ENCODE measurements around the gene SSRP1. TPM values are rescaled to one million over a fixed set of nuclear protein-coding genes. Genes with fewer than 3 reads are reported as not detected.

Gene SSRP1
- total and polyA plus RNA-seq, 8 donors = 20.5 to 61.9 (median 42.7) TPM

DNA sequence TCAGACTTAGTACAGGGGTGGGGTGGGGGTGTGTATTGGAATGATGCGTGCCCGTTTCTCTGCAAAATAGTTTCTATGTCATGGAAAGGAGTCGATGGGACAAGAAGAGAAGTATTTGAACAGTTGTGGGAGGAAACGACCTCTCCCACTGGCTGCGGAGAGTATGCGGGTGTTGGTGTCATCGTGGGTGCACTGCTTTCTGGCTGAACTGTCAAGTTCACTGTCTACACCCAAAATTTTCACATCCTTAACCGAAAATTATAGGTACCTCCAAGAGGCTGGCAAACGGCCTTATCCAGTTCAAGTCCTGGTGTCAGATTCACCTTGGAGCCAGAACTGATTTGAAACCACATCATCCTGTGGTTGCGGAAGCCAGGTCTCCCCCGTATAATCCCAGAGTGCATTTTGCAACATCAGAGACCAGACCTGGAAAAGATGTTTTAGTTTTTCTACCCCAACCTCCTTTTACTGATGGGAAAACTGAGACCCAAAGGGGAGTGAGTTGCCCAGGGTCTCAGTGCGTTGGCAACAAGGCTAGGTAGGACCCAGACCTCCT, 497 bp upstream of the SSRP1 start:
- H3K27ac ChIP-seq = peak overlapping the region; percentile 65 to 82 (median 73)
- H3K36me3 ChIP-seq = peaks cover 0 to 18% (median 17%) of the 10 kb centered on the region in 3 donors
- H3K4me1 ChIP-seq = peaks cover 3 to 9% (median 4%) of the 10 kb centered on the region in 3 donors
- TF ChIP-seq, protein P1, sequence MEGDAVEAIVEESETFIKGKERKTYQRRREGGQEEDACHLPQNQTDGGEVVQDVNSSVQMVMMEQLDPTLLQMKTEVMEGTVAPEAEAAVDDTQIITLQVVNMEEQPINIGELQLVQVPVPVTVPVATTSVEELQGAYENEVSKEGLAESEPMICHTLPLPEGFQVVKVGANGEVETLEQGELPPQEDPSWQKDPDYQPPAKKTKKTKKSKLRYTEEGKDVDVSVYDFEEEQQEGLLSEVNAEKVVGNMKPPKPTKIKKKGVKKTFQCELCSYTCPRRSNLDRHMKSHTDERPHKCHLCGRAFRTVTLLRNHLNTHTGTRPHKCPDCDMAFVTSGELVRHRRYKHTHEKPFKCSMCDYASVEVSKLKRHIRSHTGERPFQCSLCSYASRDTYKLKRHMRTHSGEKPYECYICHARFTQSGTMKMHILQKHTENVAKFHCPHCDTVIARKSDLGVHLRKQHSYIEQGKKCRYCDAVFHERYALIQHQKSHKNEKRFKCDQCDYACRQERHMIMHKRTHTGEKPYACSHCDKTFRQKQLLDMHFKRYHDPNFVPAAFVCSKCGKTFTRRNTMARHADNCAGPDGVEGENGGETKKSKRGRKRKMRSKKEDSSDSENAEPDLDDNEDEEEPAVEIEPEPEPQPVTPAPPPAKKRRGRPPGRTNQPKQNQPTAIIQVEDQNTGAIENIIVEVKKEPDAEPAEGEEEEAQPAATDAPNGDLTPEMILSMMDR (IDR thresholded peaks at IDR 0.05) = no peak
- DNase-seq (peak in 1 of 6 donors; percentile 5), FAIRE-seq (no peak), ATAC-seq (no peak)
- H3K27me3 ChIP-seq = no peaks in the 10 kb centered on the region
- 22 to 26% methylated on average over 12 of the region's 12 CpGs for WGBS, 2 donors
- no peaks in the 10 kb centered on the region for H3K9me3 ChIP-seq
- intact Hi-C loops (cut with DNase I) = no loop called here
- peak overlapping the region; percentile 82 to 94 (median 84) for H3K4me3 ChIP-seq

DNA sequence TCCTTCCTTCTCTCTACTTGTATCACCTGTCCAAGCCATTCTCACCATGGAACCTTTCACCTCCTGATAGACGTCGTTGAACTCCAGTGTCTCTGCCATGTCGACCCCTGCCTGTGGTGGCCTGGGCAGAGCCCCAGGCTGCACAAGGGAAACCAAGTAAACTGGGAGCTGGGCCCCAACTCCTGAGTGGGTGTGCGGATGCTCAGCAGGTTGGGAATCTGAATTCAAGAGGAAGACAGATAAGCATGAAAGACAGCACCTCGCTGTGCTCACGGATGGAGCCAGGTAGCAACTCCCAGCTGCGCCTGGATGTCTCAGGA, 709 bp downstream of the SSRP1 start:
- Histone ChIP-seq H3K4me1 (peaks cover 3 to 9% (median 4%) of the 10 kb centered on the region in 3 donors), H3K36me3 (peaks cover 0 to 28% (median 28%) of the 10 kb centered on the region in 3 donors), H3K27ac (peak overlapping the region in 3 of 4 donors; percentile 65 to 78 (median 68)), H3K4me3 (peak overlapping the region; percentile 82 to 94 (median 84)), H3K9me3 (no peaks in the 10 kb centered on the region), H3K27me3 (no peaks in the 10 kb centered on the region)
- no peak for DNase-seq
- TF ChIP-seq, protein P1 (IDR thresholded peaks at IDR 0.05) = no peak
- FAIRE-seq = no peak
- no peak for ATAC-seq
- 2 to 4% methylated on average over 7 of the region's 7 CpGs for WGBS, 2 donors
- intact Hi-C loops (cut with DNase I) = no loop called here

DNA sequence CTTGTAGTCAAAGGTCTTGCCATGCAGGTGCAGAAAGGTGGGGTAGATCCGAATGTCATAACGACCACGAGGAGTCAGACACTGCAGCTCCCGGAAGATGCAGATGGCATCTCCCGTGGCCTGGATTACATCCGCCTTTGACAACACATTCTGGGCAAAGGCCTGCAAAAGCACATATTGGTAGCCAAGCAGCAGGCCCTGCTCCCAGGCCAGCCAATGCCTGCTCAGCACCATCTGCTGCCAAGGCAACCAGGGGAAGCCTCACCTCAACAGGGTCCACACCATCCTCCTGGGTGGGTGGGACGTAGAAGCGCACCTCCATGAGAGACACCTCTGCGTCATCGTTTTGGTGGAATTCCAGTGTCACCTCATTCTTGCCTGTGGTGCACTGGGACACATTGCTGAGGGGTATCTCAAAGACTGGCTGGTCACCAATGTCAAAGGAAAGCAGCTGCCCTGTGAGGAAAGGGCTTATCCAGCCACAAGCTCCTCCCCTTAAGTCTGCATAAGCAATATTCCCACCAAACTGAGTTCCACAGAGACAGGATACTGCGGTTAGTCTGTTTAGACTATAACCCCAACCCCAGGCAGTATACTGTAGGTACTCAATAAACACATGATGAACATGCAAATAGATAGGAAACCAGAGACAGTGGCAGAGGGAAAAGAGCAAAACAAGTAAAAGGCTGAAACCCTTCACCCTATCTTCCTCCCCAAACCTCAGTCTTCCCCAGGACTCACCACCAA, 2.8 kb downstream of the SSRP1 start:
- intact Hi-C loops (cut with DNase I) = no loop called here
- DNase-seq = peak in 1 of 6 donors; percentile 15
- Histone ChIP-seq H3K4me3 (no peak overlapping the region), H3K4me1 (peaks cover 3 to 9% (median 4%) of the 10 kb centered on the region in 3 donors), H3K27ac (no peak overlapping the region), H3K36me3 (peaks cover 0 to 35% (median 30%) of the 10 kb centered on the region in 3 donors), H3K9me3 (no peaks in the 10 kb centered on the region), H3K27me3 (no peaks in the 10 kb centered on the region)
- no peak for FAIRE-seq
- TF ChIP-seq, protein P1 (IDR thresholded peaks at IDR 0.05) = no peak
- no peak for ATAC-seq
- 91 to 92% methylated on average over 11 of the region's 11 CpGs for WGBS, 2 donors

DNA sequence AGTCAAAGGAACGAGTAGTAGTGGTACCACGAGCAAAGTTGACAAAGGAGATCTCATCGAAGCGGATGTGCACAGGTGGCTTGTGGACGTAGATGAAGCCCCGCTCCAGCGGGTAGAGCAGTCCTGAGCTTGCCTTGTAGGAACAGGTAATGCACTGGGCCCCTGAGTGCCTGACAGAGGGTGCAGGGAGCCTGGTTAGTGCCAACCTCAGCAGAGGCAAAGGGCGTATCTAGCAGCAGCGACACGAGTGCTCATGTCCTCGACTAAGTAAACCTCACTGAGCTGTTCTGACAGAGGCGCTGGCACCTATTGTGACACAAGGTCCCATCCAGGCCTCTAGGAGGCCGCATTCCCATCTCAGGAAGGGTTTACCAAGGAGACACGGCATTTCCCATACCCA, 4.0 kb downstream of the SSRP1 start:
- TF ChIP-seq, protein P1 (IDR thresholded peaks at IDR 0.05) = no peak
- intact Hi-C loops (cut with DNase I) = no loop called here
- no peaks in the 10 kb centered on the region for H3K27me3 ChIP-seq
- H3K36me3 ChIP-seq = peaks cover 0 to 43% (median 32%) of the 10 kb centered on the region in 3 donors
- H3K4me1 ChIP-seq = peaks cover 3 to 9% (median 4%) of the 10 kb centered on the region in 3 donors
- no peak overlapping the region for H3K27ac ChIP-seq
- H3K4me3 ChIP-seq = no peak overlapping the region
- no peak for FAIRE-seq
- DNase-seq = peak in 3 of 6 donors; percentile 10 to 33 (median 30)
- no peaks in the 10 kb centered on the region for H3K9me3 ChIP-seq
- no peak for ATAC-seq
- 92 to 95% methylated on average over 14 of the region's 14 CpGs for WGBS, 2 donors

DNA sequence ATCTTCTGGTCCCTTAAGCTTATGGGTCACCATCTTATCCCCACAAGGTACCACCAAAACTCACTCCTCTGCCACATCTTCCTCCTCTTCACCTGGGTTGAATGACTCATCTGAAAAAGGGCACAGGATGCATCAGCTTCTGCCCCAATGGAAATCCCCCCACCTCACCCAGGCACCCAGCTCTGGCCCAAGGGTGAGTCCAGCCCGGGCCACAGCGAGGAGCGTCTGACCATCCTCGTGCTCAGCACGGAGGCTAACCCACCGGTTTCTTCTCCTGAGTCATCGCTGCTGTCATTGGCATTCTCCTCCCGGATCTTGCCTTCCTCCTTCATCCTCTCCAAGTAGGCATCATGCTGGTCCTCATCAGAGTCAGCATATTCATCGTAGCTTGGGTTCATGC, 5.7 kb downstream of the SSRP1 start:
- no peaks in the 10 kb centered on the region for H3K27me3 ChIP-seq
- H3K4me3 ChIP-seq = no peak overlapping the region
- DNase-seq (peak in 2 of 6 donors; percentile 2 to 39), ATAC-seq (no peak), FAIRE-seq (no peak)
- H3K36me3 ChIP-seq = peaks cover 0 to 43% (median 32%) of the 10 kb centered on the region in 3 donors
- TF ChIP-seq, protein P1 (IDR thresholded peaks at IDR 0.05) = no peak
- no peaks in the 10 kb centered on the region for H3K9me3 ChIP-seq
- intact Hi-C loops (cut with DNase I) = no loop called here
- 96% methylated on average over 9 of the region's 9 CpGs for WGBS, 2 donors
- H3K27ac ChIP-seq = no peak overlapping the region
- peaks cover 3 to 20% (median 12%) of the 10 kb centered on the region in 3 donors for H3K4me1 ChIP-seq

Measured in pancreas (tissue), 10 donors.